NCI-H446 (cell line): ENCODE results near the gene HUS1B.

Source experiments
- DNase-seq, 2 experiments: peaks; one replicate each; lab custom pipeline; 2025; lab: John Stamatoyannopoulos, UW

The HUS1B gene

DNA sequence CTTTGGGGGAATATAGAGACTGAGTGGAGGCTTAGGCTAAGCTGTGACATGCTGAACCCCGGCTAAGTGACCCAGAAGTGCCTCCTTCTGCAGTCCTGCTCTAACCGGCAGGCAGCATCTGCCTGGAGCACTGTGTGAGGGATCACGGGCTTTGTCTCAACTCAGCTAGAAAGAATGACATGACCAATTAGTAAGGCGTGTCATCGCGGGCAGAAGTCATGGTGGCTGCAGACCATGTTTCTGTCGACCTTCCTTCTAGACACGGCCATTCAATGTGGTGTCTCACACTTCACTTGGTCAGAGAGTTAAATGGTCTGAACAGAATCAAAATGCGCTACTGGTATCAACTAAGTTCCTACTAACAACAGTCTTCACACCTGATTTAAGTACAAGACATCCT, 35.0 kb downstream of the HUS1B start:
- no peak for DNase-seq

- DNase-seq = no peak
These were observed 36.0 kb downstream of the HUS1B start for GRCh38 chr6:620950-621349.

GRCh38 chr6:620166-620565, 36.7 kb downstream of the HUS1B start:
- no peak for DNase-seq

DNA sequence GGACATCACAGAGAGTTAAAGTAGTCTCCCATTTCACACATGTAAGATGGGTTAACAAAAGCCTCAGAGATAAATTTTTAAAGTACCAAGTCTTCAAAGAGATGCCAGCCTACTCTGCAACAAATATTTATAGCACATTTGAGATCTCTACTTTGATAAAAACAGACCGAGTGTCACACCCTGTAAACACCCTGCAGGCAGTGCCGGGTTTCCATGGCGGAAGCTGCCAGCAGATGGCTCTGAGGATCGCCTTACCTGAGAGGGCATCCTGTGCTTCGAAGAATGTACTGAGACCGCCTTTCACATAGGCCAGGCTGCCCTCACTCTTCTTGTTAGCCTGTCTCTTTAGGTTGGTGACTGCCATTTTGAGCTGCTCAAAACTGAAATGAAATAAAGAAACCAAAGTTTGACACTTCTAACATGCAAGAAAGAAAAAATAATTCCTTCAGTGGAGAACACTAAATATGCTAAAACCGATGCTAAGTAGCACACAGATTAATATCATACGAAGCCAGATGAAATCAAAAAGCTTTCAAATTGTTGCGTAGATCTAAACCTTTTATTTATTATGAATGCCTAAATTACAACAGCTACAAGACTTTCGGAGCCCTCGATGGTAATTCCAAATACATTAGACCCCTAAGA, 39.3 kb downstream of the HUS1B start:
- no peak for DNase-seq

- no peak for DNase-seq
These were observed 42.9 kb downstream of the HUS1B start for GRCh38 chr6:613981-614380.

- DNase-seq = no peak
These were observed 45.0 kb downstream of the HUS1B start for GRCh38 chr6:611928-612327.

DNA sequence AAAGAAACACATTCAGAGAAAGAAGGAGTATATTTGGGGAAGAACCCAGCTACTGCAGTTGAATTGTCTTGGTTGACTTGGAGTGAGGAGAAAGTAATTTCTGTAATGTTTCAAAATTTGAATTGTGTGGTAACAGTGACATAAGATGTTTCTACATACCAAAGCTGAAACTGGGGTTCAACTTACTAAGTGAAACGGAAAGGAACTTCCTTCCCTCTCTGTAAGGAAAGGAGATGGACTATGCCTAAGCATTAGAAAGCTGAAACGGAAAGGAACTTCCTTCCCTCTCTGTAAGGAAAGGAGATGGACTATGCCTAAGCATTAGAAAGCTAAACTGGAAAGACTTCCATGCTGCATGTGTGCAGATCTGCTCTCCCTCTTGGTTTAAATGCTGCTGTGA, 46.0 kb downstream of the HUS1B start:
- DNase-seq = no peak

DNA sequence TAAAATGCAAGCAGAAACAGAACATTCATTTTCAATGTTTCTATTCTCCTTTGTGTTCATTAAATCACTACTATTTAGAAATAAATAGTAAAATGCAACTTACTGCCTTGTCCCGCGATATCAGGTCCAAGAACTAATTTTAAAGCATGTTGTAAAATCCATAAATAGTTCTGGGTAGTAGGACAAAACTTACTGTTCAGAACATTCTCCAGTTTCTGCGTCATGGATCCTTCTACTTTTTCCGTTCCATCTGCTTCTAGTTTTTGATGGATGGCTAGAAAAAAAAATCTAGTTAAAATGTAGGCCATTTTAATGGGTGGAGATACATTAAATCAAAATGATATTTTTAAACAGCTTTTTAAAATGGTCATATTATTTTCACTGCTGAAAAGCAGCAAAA, 47.0 kb downstream of the HUS1B start:
- DNase-seq = no peak

GRCh38 chr6:606829-607379, 50.0 kb downstream of the HUS1B start:
- DNase-seq = no peak
